Measurements from ENCODE around the gene CLCN7.

- TF ChIP-seq EP300 (IDR thresholded peaks at IDR 0.05; ENCODE audit: borderline replicate concordance) (no peak), MAX (IDR thresholded peaks at IDR 0.05) (no peak), TAF1 (IDR thresholded peaks at IDR 0.05; ENCODE audit: low read depth) (no peak), USF1 (IDR thresholded peaks at IDR 0.05) (no peak), YY1 (IDR thresholded peaks at IDR 0.05; ENCODE audit: low read depth) (no peak), ZBTB7A (IDR thresholded peaks at IDR 0.05; ENCODE audit: low read depth) (no peak), REST (IDR thresholded peaks at IDR 0.05; ENCODE audit: low read depth) (no peak), RAD21 (IDR thresholded peaks at IDR 0.05; ENCODE audit: low read depth) (no peak), FOXM1 (IDR thresholded peaks at IDR 0.05; ENCODE audit: borderline replicate concordance, low read depth) (no peak), NFIC (IDR thresholded peaks at IDR 0.05) (no peak), CEBPB (IDR thresholded peaks at IDR 0.05) (no peak), TEAD4 (IDR thresholded peaks at IDR 0.05) (no peak)
These were observed 17.5 kb upstream of the CLCN7 start for GRCh38 chr16:1492082-1492922.

All from Ishikawa (cell line).